Mucosa of descending colon (tissue), 3 donors: ENCODE data around the gene OR8U1. TPM values are rescaled to one million over a fixed set of nuclear protein-coding genes. Genes with fewer than 3 reads are reported as not detected.

Source experiments
- ATAC-seq: fragments of 200-7000 bp; cut with Tn5 transposase; one replicate; pipeline ENCODE4 v1.9.1; 2020; ENCODE audit warnings: mild to moderate bottlenecking, moderate library complexity
- DNase-seq, 3 donors: peaks; one replicate each; pipeline ENCODE4 v3.0.0-alpha.2; 2020
- H3K36me3 ChIP-seq: fragments of 200-600 bp; one replicate; pipeline ENCODE4 v1.8.0; 2021; ENCODE audit warnings: low read depth, mild to moderate bottlenecking
- H3K4me1 ChIP-seq: fragments of 200-600 bp; one replicate; pipeline ENCODE4 v1.8.0; 2021; ENCODE audit warnings: low read depth, mild to moderate bottlenecking
- H3K4me3 ChIP-seq: fragments of 200-600 bp; one replicate; pipeline ENCODE4 v1.8.0; 2021; ENCODE audit warnings: mild to moderate bottlenecking
- H3K9me3 ChIP-seq: fragments of 200-600 bp; one replicate; pipeline ENCODE4 v1.8.0; 2021; ENCODE audit warnings: mild to moderate bottlenecking
- intact Hi-C, 2 donors: fragments of 100-400 bp; cut with DNase I in 1 of 2; cut with micrococcal nuclease in 1 of 2; formaldehyde crosslinking; loops; one replicate each; pipeline versions ENCODE4 v1.11.0 to v1.11.1; 2022; cut with DNase I, micrococcal nuclease
- long read RNA-seq, 2 donors: library from polyadenylated mRNA; unstranded; transcript quantifications; one replicate each; pipeline ENCODE4 v2.0.0, GENCODE V29; 2019 to 2021
- total RNA-seq, 3 donors: library from RNA; stranded (reverse); fragmentation: NEBNext Ultra II Directional in 2 of 3; extraction: Animal tissue kit (Norgen Biotek cat#: 25700) in 2 of 3; gene quantifications; one replicate each; pipeline versions ENCODE4 v1.2.1 to v1.2.4, GENCODE V29; 2021 to 2023
- TF ChIP-seq, protein P1 (sequence below): fragments of 200-600 bp; IDR thresholded peaks from one replicate; pipeline ENCODE4 v1.8.0; 2022; ENCODE audit warnings: antibody characterized with exemption, mild to moderate bottlenecking
- donor health status: DM: no; HTN: no; CAD: no; lungs with moderate emphysema.
- donor health status: DM: no; HTN: no; CAD: no.
- donor health status: DM: no; HTN: yes; CAD: no.

OR8U1 gene
- not detected for total RNA-seq
- long read RNA-seq, donor 1: 0 reads
- long read RNA-seq, donor 2: 0 reads

DNA sequence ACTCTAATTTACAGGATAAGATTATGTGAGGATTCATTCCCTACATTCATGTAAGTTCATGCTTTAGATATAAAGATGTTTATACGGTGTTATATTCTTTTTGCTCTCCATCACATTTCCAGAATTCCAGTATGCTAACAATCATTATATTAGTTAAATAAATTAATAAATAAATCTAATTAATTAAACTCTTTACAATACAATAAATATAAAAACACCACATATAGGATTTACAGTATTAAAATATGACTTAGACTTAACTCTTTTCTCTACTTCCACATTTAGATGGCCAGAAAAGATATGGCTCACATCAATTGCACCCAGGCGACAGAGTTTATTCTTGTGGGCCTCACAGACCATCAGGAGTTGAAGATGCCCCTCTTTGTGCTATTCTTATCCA, at the start of gene OR8U1:
OR8U1 (plus strand) TSS at position 301 of the 400 bp plus-strand sequence; CDS start at position 301, 0 bp downstream.
- no peaks in the 10 kb centered on the region for H3K9me3 ChIP-seq
- ATAC-seq: no peak
- no peaks in the 10 kb centered on the region for H3K4me1 ChIP-seq
- no peaks in the 10 kb centered on the region for H3K36me3 ChIP-seq
- DNase-seq: no peak
- intact Hi-C loops: no loop called here
- TF ChIP-seq, protein P1, sequence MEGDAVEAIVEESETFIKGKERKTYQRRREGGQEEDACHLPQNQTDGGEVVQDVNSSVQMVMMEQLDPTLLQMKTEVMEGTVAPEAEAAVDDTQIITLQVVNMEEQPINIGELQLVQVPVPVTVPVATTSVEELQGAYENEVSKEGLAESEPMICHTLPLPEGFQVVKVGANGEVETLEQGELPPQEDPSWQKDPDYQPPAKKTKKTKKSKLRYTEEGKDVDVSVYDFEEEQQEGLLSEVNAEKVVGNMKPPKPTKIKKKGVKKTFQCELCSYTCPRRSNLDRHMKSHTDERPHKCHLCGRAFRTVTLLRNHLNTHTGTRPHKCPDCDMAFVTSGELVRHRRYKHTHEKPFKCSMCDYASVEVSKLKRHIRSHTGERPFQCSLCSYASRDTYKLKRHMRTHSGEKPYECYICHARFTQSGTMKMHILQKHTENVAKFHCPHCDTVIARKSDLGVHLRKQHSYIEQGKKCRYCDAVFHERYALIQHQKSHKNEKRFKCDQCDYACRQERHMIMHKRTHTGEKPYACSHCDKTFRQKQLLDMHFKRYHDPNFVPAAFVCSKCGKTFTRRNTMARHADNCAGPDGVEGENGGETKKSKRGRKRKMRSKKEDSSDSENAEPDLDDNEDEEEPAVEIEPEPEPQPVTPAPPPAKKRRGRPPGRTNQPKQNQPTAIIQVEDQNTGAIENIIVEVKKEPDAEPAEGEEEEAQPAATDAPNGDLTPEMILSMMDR: no peak
- H3K4me3 ChIP-seq: no peak within 1 kb of the TSS

DNA sequence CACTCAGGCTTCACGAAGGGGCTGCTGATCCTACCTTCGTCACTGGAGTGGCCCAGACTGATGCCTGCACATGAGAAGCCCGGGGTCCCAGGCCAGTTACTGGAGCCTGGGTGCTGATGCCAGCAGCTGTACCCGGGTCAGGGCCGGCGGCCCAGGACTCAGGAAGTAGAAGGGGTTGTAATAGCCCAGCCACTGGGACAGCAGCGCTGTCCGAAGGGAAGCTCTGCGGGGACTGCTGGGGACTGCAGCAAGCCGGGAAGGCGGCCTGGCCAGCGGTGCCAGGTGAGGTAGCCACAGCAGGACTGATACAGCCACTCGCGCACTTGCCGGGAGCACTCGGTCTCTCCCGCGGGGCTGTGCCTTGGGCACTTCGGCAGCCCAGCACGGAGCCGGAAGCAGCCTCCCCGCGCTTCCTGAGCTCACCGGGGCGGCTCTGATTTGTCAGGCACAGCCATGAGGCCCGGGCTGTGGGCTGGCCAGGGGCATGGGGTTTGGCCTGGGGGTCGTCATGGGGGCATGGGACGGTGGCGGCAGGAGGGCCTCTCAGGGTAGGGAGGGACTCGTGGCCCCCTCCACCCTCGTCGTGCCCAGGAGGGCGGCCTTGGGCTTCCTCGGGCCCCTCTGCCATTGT, 43.4 kb upstream of the OR8U1 start:
- DNase-seq: no peak
- TF ChIP-seq, protein P1: no peak
- no peak for ATAC-seq
- Histone ChIP-seq H3K4me3 (no peak overlapping the region), H3K9me3 (no peaks in the 10 kb centered on the region), H3K36me3 (no peaks in the 10 kb centered on the region), H3K4me1 (no peaks in the 10 kb centered on the region)
- intact Hi-C loops: no loop called here

DNA sequence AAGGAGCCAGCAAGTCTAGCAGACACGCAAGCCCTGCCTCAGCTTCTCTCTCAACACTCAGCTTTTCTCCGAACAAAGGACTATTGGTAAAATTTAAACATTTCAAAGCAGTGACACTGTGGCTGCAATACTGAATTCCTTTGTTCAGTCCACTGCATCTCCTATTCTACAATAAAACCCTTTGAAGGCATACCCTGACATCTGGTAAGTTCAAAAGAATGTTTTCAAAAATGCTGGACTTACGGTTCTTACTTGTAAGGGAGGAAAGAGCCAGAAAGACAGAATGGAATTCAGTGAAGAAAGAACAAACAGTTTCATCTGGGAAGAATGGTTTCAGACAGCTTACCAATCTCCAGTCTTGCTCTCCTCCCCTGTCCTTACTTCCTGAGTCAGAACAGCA, 42.3 kb upstream of the OR8U1 start:
- DNase-seq (no peak), ATAC-seq (no peak)
- H3K4me3 ChIP-seq: no peak overlapping the region
- intact Hi-C loops: no loop called here
- no peaks in the 10 kb centered on the region for H3K9me3 ChIP-seq
- no peaks in the 10 kb centered on the region for H3K4me1 ChIP-seq
- H3K36me3 ChIP-seq: no peaks in the 10 kb centered on the region
- TF ChIP-seq, protein P1: no peak

DNA sequence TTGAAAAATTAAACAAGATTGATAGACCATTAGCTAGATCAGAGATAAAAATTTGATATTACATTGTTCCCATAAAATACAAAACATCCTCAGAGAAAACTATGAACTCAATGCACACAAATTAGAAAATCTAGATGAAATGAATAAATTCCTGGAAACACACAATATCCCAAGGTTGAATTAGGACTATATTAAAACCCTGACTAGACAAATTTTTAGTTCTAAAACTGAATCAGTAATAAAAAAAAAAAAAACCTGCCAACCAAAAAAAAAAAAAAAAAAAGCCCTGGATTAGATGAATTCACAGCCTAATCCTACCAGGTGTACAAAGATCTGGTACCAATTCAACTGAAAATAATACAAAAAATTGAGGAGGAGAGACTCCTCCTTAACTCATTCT, 35.1 kb upstream of the OR8U1 start:
- no peak overlapping the region for H3K4me3 ChIP-seq
- H3K4me1 ChIP-seq: no peaks in the 10 kb centered on the region
- no peaks in the 10 kb centered on the region for H3K36me3 ChIP-seq
- intact Hi-C loops: no loop called here
- TF ChIP-seq, protein P1: no peak
- no peak for DNase-seq
- no peaks in the 10 kb centered on the region for H3K9me3 ChIP-seq
- ATAC-seq: no peak

DNA sequence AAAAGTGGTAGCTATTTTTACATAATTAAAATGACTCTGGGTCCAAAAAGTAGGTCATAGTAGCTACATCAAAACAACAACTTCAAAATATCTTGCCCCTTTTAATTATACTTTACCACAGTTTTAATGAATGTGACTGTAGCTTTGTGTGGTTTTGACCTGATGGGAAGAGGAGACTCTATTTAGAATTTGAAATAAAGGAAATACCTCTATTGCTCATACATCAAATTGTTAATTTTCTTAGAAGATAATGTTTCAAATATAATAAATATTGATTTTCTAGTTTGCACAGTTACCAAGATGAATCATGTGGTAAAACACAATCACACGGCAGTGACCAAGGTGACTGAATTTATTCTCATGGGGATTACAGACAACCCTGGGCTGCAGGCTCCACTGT, 29.7 kb upstream of the OR8U1 start, which contains the start of gene OR8K1:
OR8K1 (plus strand) TSS at position 301 of the 400 bp plus-strand sequence; CDS start at position 301, 0 bp downstream.
- intact Hi-C loops: no loop called here
- Histone ChIP-seq H3K4me1 (no peaks in the 10 kb centered on the region), H3K36me3 (no peaks in the 10 kb centered on the region), H3K9me3 (no peaks in the 10 kb centered on the region), H3K4me3 (no peak within 1 kb of the TSS)
- no peak for ATAC-seq
- TF ChIP-seq, protein P1: no peak
- DNase-seq: no peak
